ENCODE data around the gene IRAG1.
A peak's percentile ranks its signal among the peaks of the same experiment; 100 is the strongest.

The IRAG1 gene, protein sequence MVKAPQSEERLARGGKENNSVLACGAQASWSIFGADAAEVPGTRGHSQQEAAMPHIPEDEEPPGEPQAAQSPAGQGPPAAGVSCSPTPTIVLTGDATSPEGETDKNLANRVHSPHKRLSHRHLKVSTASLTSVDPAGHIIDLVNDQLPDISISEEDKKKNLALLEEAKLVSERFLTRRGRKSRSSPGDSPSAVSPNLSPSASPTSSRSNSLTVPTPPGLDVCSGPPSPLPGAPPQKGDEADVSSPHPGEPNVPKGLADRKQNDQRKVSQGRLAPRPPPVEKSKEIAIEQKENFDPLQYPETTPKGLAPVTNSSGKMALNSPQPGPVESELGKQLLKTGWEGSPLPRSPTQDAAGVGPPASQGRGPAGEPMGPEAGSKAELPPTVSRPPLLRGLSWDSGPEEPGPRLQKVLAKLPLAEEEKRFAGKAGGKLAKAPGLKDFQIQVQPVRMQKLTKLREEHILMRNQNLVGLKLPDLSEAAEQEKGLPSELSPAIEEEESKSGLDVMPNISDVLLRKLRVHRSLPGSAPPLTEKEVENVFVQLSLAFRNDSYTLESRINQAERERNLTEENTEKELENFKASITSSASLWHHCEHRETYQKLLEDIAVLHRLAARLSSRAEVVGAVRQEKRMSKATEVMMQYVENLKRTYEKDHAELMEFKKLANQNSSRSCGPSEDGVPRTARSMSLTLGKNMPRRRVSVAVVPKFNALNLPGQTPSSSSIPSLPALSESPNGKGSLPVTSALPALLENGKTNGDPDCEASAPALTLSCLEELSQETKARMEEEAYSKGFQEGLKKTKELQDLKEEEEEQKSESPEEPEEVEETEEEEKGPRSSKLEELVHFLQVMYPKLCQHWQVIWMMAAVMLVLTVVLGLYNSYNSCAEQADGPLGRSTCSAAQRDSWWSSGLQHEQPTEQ

DNA sequence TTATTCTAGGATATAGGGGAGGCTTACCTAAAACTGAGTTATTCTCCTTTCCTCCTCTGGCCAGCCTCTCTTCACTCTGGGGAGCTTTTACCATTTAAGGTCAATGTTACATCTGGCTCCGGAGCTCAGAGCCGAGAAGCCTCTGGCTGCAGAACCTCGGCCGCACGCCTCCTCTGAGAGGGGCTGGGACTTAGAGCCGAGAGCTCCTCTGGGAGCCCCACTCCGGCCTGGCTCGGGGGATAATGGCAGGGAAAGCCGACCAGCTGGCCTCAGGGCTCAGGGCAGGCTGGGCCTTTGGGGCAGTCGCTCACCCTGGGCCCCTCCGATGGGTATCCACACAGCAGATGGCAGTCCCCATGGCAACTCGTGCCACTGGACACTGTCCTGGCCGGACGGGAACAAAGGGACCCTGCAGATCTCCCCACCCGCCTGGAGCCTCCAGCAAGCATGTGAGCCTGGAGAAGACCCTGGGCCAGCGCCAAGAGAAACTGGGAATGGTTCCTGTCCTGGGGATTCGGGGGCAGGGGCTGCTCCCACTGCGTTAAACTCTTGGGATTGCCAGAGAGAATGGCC lies at the start of gene IRAG1:
TSS of gene IRAG1 (minus strand) at position 247 of the 573 bp plus-strand sequence. CDS start at position 94, 153 bp downstream.
- no peak for DNase-seq (ENCODE audit: low read depth)

DNA sequence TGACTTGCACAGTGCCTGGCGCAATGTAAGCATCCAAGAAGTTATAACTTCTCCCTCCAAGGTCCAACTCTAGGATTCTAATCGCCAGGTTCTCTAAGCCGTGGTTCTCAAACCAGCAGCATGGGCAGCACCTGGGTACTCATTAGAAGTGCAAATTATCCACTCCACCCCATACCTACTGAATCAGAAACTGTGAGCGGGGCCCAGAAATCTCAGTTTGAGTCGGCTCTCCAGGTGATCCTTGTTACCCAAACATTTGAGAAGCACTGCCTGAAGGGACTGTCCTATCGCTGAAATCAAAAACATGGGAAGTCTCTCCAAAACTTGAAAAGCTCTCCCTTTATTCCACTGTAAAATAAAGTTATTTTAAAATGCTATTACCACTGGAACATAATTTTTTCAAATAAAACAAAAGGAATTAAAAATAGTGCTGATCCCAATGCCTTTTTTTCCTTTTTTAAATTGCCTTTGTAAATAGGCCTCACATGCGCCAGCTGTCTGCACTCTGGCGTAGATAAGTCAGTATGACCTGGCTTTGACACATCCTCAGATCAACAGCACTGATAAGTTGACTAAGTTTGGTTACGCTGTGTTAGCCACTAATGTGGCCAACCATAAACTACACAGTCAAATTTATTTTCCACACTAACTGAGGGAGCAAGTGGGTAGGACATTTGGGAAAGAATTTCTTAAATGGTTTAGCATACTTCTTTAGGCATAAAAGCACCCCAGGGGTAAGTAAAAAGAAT lies 49.1 kb upstream of the IRAG1 start:
- no peak for DNase-seq (ENCODE audit: low read depth)

- DNase-seq (ENCODE audit: low read depth): peak; percentile 92
These were observed 42.2 kb upstream of the IRAG1 start for GRCh38 chr11:10735481-10736475.

DNA sequence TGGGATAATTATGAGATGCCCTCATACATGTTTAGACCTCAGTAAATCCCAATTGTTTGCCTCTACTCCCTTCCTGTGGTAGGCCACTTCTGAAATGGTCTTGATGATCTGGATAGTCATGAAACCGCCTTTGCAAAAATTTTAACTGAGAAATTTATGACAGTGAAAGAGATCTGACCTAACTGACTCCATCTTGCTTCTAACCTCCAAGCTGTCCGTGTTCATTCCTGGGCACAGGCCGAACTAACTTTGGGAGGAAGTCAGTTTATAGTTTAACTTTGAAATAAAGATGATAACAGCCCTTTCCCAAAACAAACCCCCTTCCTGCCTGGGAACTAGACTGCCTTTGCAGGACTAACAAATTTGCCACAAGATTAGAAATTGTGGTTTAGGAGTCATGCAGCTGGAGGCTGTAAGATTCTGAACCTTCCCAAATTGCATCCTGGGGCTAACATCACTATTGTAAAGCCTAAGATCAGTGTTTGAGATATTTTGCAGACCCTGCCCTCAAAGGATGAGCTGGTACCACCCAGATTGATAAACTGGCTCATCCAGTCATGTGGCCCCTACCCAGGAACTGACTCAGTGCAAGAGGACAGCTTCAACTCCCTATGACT lies 37.6 kb upstream of the IRAG1 start:
- no peak for DNase-seq (ENCODE audit: low read depth)

- DNase-seq (ENCODE audit: low read depth): no peak
These were observed 36.6 kb upstream of the IRAG1 start for GRCh38 chr11:10730151-10730550.

DNA sequence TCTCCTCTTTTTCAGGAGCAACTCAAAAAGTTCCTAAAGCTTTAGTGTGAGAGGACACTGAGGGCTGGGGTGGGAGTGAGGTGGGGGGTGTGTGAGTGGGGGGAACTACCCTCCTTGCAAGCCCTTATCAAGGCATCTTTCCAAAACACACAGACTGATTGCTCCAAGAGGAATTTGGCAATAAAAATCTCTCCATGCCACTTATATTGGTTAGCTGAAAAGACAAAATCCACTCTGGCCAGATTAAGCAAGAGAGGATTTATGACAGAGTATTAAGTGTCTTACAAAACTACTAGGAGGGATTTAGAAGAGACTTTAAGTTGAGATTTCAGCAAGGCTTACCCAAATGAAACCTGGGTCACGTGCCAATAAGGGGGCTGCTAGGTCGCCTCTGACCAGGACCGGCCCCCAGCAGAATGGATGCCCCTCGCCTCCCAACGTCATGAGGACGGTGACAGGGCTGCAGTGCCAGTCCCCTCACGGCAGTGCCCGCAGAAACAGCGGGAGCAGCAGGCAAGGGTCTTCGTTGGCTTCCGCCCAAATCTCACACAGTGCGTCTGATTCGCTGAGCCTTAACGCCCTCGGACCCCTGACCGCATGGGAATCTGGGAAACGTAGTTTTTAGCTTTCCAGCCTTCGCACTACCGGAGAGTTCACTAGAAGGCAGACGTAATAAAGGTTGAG lies 35.4 kb upstream of the IRAG1 start:
- DNase-seq (ENCODE audit: low read depth): peak; percentile 38

- DNase-seq (ENCODE audit: low read depth): no peak
These were observed 34.6 kb upstream of the IRAG1 start for GRCh38 chr11:10728154-10728553.

- DNase-seq (ENCODE audit: low read depth): no peak
These were observed 33.7 kb upstream of the IRAG1 start for GRCh38 chr11:10727146-10727851.

DNA sequence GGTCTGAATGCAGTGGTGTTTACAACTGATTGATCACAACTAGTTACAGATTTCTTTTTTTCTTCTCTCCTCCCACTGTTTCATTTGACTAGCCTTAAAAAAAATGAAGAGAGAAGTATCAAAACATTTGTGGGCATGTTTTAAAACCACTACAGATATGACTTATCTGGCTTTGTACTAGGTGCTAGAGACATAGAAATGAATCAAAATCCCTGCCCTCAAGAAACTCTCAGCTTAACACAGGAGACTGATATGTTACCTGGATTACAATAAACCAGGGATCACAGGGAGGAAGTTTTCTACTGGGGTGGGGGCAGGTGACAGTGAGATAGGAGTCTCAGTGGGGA lies 32.3 kb upstream of the IRAG1 start:
- DNase-seq (ENCODE audit: low read depth): no peak

- peak; percentile 61 for DNase-seq (ENCODE audit: low read depth)
These were observed 31.8 kb upstream of the IRAG1 start for GRCh38 chr11:10725114-10725906.

GRCh38 chr11:10722307-10722706 lies 28.8 kb upstream of the IRAG1 start:
- no peak for DNase-seq (ENCODE audit: low read depth)

- no peak for DNase-seq (ENCODE audit: low read depth)
These were observed 27.4 kb upstream of the IRAG1 start for GRCh38 chr11:10720881-10721376.

- no peak for DNase-seq (ENCODE audit: low read depth)
These were observed 26.1 kb upstream of the IRAG1 start for GRCh38 chr11:10719616-10720015.

- no peak for DNase-seq (ENCODE audit: low read depth)
These were observed 23.1 kb upstream of the IRAG1 start for GRCh38 chr11:10716543-10717259.

DNA sequence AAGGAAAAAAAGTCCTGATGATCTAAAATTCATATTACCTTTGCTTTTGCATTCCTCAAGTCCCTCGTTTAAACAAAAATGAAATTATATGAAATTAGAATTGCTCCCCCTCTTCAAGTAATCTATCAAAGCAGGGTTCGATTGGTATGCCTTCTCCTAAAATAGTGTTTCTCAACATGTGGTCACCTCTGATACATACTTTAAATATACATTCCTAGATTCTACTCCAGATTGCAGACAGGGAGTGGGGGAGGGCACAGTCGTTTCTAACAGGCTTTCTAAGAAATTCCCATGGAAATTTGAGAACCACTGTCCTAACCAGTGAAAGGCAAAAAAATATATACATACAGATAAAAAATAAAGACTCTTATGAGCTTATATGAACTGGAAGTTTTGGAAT lies 22.6 kb upstream of the IRAG1 start:
- no peak for DNase-seq (ENCODE audit: low read depth)

- DNase-seq (ENCODE audit: low read depth): no peak
These were observed 22.0 kb upstream of the IRAG1 start for GRCh38 chr11:10715571-10715970.
